Measurements from ENCODE around the gene OR10P1.
"Not testable (repeated sequence)": the region's sequence is repeated elsewhere in the genome, so short reads cannot be mapped to it uniquely, and the experiment has no call there.

Gene OR10P1

GRCh38 chr12:55636853-55637252 is at the start of gene OR10P1:
TSS of gene OR10P1 (plus strand) at chr12:55636892. CDS start at chr12:55636892, 0 bp downstream.
- DNase-seq (ENCODE audit: low read depth, low spot score) = no peak

- DNase-seq (ENCODE audit: low read depth, low spot score) = not testable (repeated sequence)
Observed at GRCh38 chr12:55590152-55590551, 46.5 kb upstream of the OR10P1 start.

GRCh38 chr12:55607821-55608594 is 28.7 kb upstream of the OR10P1 start:
- no peak for DNase-seq (ENCODE audit: low read depth, low spot score)

- no peak for DNase-seq (ENCODE audit: low read depth, low spot score)
Observed at GRCh38 chr12:55610598-55610997, 26.1 kb upstream of the OR10P1 start.

GRCh38 chr12:55612646-55613045 is 24.0 kb upstream of the OR10P1 start:
- DNase-seq (ENCODE audit: low read depth, low spot score) = no peak

GRCh38 chr12:55614764-55615163 is 21.9 kb upstream of the OR10P1 start:
- DNase-seq (ENCODE audit: low read depth, low spot score) = no peak

- DNase-seq (ENCODE audit: low read depth, low spot score) = peak; percentile 95
Observed at GRCh38 chr12:55619354-55620138, 17.1 kb upstream of the OR10P1 start.

- DNase-seq (ENCODE audit: low read depth, low spot score) = no peak
Observed at GRCh38 chr12:55624056-55624455, 12.6 kb upstream of the OR10P1 start.

GRCh38 chr12:55626154-55626553 is 10.5 kb upstream of the OR10P1 start:
- no peak for DNase-seq (ENCODE audit: low read depth, low spot score)

- DNase-seq (ENCODE audit: low read depth, low spot score) = no peak
Observed at GRCh38 chr12:55629058-55629841, 7.4 kb upstream of the OR10P1 start.

- no peak for DNase-seq (ENCODE audit: low read depth, low spot score)
Observed at GRCh38 chr12:55631056-55631455, 5.6 kb upstream of the OR10P1 start.

GRCh38 chr12:55631733-55632132 is 5.0 kb upstream of the OR10P1 start:
- DNase-seq (ENCODE audit: low read depth, low spot score) = no peak

GRCh38 chr12:55633151-55633550 is 3.5 kb upstream of the OR10P1 start:
- DNase-seq (ENCODE audit: low read depth, low spot score) = no peak

- DNase-seq (ENCODE audit: low read depth, low spot score) = no peak
Observed at GRCh38 chr12:55636116-55636655, 506 bp upstream of the OR10P1 start.

GRCh38 chr12:55637467-55637866 is 775 bp downstream of the OR10P1 start:
- DNase-seq (ENCODE audit: low read depth, low spot score) = no peak

- no peak for DNase-seq (ENCODE audit: low read depth, low spot score)
Observed at GRCh38 chr12:55641595-55641994, 4.9 kb downstream of the OR10P1 start.

GRCh38 chr12:55642267-55642666 is 5.6 kb downstream of the OR10P1 start:
- DNase-seq (ENCODE audit: low read depth, low spot score) = no peak

- DNase-seq (ENCODE audit: low read depth, low spot score) = no peak
Observed at GRCh38 chr12:55642669-55643068, 6.0 kb downstream of the OR10P1 start.

- no peak for DNase-seq (ENCODE audit: low read depth, low spot score)
Observed at GRCh38 chr12:55644591-55644990, 7.9 kb downstream of the OR10P1 start.

GRCh38 chr12:55647027-55647426 is 10.3 kb downstream of the OR10P1 start:
- no peak for DNase-seq (ENCODE audit: low read depth, low spot score)

- DNase-seq (ENCODE audit: low read depth, low spot score) = not testable (repeated sequence)
Observed at GRCh38 chr12:55650620-55651298, 14.1 kb downstream of the OR10P1 start.

Data from astrocyte of the hippocampus (primary cell).